NCI-H1694 treated with DMSO at 0.1 percent for 48 hours (cell line): ENCODE data around the gene FYB1.
"Not testable (repeated sequence)": the region's sequence is repeated elsewhere in the genome, so short reads cannot be mapped to it uniquely, and the experiment has no call there.

Experiments used
- DNase-seq: peaks from one replicate; lab custom pipeline; 2025; lab: John Stamatoyannopoulos, UW

FYB1 gene

DNA sequence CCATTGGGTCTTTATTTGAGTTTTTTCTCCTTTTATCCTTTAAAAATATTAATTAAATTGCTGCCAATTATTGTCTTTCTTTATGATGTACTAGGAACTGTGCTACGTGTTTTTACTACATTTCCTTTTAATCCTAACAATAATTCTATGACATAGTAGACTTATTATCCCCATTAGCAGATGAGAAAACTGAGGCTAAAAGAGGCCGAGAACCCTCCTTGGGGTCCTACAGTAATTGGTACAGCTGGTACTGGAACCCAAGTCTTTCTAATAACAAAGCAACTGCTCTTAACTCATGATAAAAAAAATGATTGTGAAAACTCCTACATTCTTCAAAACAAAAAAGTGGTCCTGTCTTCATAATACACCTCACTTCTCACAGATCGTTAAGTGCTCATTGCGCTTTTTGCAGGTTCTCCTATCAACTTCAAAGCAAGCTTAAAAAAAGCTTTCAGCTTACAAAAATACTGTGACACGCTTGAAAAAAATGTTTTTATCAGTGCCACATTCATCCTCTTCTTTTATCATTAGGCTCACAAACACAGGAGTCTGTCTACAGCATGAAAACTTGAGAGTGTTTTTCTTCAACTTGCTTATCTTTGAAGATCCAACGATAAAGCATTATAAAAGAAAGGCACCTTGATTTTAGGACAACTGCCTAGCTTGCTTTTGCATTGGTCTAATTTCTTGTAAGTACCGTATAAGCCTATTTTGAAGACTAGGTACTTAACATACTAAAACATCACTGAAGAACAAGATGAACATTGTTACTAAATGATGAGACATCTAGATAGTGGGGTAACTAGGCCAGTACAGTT, 32.4 kb downstream of the FYB1 start:
- no peak for DNase-seq

DNA sequence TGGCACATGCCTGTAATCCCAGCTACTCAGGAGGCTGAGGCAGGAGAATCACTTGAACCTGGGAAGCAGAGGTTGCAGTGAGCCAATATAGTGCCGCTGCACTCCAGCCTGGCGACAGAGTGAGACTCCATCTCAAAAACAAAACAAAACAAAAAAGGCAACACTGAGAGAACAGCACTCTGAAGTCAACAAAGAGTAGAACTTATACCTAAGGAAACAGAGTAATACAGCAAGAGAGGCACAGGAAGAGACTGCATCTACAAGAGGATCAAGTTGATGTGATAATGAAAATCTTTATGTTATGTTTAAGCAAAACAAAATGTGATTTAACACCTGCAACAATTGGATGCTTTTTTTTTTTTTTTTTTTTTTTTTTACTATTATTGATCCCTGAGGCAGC, 33.1 kb downstream of the FYB1 start:
- DNase-seq: no peak

DNA sequence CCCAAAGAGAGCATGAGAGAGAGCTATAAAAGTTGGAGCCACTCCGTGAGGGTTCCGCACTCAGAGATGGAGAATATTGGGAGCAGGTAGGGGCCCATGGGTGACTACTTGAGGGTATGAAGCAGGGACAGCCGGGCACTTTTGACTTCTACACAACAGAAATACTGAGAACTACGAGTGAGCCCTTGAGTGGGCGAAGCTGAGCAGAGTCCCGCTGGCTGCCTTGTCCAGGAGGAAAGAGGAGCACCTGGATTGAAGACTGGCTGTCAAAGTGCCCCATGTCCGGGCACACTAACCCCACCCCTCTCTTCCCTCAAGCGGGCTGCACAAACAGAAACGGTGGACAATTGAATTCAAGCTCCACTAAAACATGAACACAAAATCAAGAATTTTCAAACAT, 33.6 kb downstream of the FYB1 start:
- no peak for DNase-seq

DNA sequence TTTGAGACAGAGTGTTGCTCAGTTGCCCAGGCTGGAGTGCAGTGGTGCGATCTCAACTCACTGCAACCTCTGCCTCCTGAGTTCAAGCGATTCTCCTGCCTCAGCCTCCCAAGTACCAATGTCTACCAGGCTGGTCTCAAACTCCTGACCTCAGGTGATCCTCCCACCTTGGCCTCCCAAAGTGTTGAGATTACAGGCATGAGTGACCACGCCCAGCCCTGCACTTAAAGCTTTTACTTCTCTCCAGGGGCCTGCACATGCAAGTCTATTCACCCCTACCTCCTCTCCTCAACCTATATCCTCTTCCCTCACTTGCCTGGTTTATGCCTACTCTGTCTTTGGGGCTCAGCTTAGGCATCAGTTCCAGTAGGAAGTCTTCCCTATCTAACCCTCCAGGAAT, 39.8 kb downstream of the FYB1 start:
- not testable (repeated sequence) for DNase-seq

DNA sequence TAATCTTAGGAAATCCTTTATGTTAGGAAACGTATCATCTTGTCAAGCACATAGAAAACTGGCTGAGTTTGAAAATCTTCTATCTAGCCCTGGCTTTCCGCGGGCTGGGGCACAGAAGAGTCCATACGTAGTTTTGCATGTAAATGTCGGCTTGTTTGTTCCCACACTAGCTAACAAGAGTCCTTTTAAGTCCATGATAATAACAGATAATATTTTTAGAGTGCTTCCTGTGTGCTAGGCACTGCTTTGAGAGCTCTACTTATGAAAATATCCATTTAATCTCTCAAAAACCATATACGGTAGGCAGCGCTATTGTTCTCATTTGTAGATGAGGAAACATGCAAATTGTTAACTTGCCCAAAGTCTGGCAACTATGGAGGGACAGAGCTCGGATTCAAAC, 40.5 kb downstream of the FYB1 start:
- DNase-seq: no peak

DNA sequence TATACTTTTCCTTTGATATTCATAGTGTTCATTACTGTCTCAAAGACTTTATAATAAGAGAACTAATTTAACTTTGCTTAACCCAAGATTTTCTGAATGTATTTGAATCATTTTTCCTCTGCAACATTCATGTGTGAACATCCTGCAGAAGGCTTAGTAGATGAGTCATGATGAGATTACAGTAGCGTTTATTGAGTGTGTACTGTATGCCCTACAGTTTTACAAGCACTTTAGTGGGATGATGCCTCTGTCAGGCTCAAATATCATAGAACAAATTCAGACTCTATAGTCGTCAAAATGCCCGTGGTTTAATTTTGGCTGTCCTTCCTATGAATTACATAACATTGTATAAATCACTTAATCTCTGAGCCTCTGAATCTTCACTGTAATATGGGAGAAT, 41.2 kb downstream of the FYB1 start:
- DNase-seq: no peak

DNA sequence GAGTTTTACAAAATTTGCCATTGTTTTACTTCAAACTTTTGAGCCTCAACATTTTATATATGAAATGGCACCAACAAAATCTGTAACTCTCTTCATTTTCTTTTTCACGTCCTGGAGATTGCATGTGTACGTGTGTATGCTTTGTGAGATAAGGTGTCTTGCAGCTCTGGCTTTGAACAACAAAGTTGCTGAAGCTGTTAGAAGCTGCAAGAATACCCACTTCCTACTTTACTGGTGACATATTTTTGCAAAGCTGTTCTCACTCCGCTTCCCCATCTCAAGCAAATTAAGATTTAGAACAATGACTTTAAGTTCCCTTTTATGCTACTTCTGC, 41.8 kb downstream of the FYB1 start:
- DNase-seq: no peak

DNA sequence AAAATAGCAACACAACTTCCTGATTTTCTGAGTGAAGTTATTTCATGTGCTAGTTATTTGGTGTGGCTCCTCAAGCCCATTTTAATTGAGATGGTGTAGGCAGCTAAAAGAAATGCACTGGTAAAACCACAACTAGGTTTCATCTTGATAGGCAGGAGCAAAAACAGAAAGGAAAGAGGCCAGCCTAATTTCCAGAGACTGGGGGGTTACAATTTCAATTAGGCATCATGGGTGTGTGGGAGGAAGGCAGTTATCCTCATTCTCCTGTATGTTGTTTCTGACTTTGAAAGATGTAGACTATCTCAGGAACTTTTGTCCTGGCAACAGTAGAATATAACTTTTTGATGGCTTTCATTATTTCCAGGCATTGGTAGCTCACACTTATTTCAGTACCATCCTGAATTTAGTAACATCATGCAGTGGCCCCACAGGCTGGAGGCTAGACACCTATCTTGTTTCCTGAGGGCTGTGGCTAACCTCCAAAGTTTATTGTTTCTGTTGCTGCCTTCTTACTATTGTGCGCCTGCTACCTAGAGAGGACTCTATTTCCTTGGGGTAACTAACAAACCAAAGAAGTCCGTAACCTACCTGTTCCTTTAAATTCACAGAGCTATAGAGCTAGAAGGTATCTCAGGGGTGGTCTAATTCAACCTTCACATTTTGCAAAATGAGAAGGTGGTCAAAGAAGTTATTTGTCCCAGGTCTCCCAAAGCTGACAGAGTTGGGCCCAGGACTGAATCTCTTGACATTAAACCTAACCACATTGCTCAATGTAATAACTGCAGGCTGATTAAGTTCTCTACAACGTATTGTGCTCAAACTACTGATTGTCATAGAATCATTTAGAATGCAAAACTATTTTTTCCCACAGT, 42.4 kb downstream of the FYB1 start:
- DNase-seq: no peak

DNA sequence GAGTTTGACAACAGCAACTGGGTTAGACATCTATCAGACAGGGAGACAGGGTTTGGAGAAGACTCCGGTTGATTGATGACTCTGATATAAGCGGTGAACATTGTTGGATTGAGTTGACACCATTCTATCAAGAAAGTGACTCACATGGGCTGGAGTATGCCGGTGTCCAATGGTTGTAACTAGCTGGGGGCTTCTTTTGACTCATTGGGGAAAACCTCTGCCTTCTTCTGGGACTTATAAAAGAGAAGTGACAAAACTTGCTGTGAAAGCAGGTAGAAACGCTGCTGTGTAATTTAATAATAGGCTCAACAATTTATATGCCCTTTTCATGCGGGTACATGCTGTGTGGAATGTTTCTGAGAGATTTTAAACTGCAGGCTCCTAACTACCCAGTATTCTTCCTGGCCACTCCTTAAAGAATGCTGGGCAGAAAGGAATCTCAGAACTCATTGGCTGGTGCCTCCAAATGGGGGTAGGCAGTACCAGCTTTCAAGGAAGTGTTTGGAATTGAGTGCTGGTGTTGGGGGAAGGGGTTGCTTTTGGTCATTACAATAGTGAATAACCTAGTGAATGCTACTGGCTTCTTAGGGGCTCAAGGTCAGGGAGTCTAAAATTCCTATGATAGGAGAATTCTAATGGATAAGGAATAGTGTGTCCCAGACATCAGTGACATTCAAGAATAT, 43.9 kb downstream of the FYB1 start:
- DNase-seq: no peak

DNA sequence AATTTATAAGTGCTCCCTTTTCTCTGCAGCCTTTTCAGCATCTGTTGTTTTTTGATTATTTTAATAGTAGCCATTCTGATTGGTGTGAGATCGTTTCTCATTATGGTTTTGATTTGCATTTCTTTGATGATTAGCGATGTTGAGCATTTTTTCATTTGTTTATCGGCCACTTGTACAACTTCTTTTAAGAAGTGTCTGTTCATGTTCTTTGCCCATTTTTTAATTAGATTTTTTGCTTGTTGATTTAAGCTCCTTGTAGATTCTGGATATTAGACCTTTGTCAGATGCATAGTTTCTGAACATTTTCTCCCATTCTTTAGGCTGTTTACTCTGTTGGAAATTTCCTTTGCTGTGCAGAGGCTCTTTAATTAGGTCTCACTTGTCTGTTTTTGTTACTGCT, 46.3 kb downstream of the FYB1 start:
- no peak for DNase-seq

DNA sequence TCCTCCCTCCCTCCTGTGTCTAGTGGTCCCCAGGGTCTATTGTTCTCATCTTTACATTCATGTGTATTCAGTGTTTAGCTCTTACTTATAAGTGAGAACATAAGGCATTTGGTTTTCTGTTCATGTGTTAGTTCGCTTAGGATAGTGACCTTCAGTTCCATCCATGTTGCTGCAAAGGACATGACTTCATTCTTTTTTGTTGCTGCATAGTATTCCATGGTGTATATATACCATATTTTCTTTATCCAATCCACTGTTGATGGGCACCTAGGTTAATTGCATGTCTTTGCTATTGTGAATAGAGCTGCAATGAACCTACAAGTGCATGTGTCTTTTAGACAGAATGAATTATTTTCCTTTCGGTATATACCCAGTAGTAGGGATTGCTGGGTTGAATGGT, 46.8 kb downstream of the FYB1 start:
- DNase-seq: no peak

DNA sequence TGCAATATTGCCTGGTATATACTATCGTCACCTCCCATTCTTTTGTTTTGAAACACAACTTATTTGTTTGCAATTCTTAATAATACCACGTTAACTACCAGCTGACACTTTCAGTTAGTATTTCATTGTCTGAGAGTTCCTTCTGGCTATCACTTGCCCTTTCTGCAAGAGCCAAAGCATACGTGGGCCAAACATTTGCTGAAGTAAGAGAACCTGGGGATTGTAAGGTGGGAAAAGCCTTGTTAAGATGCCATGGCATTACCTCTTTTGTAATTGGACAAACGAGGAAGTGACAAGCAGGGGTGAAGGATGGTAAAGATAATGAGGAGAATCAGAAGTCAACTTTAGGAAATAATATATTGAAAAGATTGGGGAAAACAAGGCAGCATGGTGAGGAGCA, 47.7 kb downstream of the FYB1 start:
- DNase-seq: no peak

DNA sequence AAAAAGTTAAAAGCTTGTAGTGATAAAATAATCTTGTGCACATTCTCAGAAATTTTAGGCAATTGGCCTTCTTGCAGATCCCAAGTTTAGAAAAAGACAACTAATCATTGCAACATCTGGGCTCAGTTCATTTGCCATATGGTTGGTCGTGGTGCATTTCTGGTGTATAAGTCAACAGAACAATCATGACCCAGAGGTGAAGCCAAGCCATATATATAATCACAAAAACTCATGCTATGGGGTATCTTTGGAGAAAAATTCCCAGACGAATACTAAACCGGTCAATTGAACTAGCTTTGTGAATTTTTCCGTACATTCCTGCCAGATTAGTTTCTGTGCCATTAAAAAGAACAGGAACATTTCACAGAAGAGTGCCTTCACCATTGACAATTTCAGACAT, 50.3 kb downstream of the FYB1 start:
- DNase-seq: no peak

DNA sequence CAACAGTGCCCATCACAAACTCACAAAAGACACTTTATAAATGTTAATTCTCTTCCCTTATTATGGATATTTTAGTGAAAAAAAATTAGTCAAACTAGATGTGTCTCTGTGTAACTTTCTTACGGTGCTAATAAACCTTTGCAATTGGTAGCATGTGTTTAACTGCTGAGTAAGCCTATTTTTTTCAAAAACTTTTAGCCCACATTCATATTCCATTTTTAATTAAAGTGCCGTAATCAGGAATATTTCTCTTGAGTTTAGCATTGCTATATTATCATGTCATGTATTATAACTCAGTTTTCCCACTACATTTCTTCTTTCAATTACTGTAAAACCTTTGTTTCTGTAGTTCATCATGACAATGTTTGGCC, 51.4 kb downstream of the FYB1 start:
- DNase-seq: no peak

DNA sequence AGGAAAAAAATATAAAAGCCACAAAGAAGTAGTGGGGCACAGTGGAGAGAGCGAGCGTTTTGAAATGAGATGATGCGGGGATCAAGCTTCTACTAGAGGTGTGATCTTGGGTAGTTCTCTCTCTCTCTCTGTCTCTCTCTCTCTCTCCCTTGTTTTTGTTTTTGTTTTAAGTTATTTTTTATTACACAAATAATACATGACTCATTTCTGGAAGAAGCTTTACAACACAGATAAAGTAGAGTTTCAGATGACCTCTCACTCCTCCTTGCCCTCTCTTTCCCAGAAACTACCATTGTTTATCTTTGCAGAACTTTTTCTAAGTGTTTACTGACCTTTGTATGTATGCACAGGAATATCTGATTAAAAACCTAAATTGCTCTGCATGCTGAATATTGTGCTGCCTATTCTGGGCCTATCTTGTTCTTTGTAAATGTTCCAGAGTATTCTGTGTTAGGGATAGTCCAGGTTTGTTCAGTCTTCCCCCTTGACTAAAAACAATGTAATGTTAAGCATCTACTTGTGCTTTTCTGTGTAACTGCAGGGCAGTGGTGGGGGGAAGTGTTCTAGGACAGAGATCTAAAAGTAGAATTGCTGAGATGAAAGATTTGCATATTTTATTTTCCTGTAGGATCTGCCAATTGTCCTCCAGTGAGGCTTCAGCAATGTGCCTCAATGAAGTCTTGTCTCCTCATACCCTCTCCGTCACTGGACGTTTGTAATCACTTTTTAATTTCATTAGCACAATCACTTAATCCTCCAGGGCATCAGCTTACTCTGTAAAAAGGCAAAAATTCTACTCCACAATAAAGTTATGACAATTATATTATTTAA, 52.0 kb downstream of the FYB1 start:
- no peak for DNase-seq

DNA sequence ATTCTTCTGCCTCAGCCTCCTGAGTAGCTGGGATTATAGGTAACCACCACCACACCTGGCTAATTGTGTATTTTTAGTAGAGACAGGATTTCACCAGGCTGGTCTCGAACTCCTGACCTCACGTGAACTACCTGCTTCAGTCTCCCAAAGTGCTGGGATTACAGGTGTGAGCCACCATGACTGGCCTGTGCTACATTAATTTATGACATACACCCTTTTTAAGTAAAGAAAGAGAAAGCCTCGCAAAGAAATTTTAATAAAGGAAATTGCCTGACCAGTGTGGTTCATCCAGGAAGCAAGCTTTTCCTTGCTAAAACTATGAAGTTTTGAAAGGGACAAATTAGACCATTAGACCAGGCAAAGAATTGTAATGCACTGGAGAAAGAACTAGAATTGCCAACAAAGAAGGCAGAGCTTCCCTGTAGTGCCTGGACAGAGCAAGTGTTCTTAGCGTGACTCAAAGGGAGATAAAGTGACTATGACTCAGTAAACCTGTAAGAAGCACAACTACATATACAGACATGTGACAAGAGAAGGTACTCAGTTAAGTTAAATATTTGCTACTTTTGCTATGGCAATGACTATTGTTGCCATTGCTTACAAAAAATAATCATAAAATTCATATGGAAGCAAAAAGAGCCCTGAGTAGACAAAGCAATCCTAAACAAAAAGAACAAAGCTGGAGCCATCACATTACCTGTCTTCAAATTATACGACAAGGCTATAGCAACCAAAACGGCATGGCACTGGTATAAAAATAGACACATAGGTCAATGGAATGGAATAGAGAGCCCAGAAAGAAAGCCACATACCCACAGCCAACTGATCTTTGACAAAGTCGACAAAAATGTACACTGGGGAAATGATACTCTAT, 54.6 kb downstream of the FYB1 start:
- no peak for DNase-seq

DNA sequence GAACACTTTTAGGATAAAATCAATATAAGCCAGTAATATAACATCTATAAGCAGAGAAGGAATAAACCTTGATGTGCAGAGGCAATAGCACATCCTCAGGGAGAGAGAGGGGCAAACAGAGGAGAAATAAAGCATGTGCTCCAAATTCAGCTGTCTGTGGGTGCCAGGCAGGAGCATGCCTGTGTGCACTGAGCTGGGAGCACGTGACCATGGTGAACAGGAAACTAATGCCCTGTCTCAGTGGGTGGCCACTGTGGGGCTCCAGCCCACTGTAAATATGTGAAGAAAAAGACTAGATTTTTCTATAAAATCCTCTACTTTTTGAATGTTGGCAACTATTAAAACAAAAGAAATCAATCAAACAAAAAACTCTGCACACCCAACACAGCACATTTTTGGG, 55.3 kb downstream of the FYB1 start:
- no peak for DNase-seq

DNA sequence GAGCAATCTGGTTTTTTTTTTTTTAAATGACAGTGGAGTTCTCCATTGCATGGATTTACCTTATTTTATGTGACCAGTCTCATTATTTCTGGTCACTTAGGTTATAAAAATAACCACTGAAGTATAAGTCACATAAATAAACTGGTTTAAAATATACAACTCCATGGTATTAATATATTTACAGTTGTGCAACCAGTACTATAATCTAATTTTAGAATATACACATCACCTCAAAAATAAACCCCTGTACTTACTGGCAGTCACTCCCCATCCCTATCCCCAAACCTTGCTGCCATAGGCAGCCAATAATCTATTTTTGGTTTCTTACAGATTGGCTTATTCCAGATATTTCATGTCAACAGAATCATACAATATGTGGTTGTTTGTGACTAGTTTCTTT, 57.8 kb downstream of the FYB1 start:
- DNase-seq: no peak

DNA sequence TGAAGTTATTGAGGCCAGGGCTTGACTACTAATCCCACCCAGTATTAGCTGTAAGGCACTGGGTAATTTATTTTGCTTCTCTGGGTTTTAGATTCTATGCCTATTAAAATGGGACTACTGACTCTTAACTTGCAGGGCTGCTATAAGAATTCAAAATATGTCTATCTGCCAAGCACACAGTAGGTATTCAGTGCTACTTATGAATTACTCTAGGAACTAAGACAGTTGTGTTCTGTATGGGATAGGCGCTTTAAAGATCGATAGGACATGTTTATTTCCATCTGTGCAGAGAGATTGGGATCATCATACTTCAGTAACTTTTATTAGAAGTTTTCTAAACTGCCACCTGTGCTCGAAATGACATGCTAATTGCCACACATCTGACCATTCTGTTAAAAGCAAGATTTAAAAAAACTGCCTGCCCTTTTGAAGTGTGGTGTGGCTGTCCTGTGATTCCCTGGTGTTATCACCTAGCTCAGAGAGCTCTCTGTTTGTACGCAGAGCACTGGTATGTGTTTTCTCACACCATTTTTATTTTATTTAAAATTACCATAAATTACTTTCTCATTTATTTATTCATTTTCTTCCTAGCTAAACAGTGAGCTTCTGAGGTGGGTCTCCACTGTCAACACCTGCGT, 58.7 kb downstream of the FYB1 start:
- no peak for DNase-seq

DNA sequence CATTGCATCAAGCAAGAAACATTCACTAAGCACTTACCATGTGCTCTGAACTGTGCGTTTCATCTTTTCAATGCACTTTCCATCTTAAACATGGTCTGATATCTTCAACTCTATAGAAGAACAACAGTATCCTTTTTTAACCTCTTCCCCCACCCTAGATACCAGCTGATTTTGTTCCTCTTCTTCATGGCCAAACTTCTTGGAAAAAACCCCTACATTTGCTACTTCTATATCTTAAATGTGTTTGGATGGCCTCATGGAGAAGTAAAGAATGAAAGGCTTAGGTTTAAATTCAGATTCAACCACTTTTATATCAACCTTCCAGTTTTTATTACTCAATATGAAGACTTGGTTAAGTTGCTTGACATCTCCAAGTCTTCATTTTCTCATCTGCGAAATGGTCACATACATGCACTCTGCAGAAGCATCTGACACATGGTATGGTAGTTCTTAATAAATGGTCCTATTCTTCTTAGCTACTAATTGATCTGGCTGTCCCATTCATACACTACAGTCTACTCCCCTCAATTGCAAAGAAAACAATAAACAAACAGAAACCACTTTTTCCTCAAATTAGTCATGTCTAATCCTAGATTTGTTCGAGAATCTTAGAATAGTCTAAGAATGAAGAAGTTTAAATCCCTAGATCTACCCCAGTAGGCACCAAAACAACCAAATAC, 59.4 kb downstream of the FYB1 start:
- DNase-seq: no peak
